Brain microvascular endothelial cell (primary cell): ENCODE data around the gene MEX3D.

Experiments
- DNase-seq: peaks from one replicate; pipeline ENCODE4 v3.0.0-alpha.2; 2020
- H3K27ac ChIP-seq: fragments of 250-450 bp; sonication (Bioruptor Pico); 2 replicates; pipeline ENCODE4 v1.5.1; 2020; ENCODE audit warnings: mild to moderate bottlenecking, moderate library complexity
- H3K27me3 ChIP-seq: fragments of 250-450 bp; sonication (Bioruptor Pico); replicated peaks from 2 replicates; pipeline ENCODE4 v1.5.1; 2020; ENCODE audit warnings: mild to moderate bottlenecking
- H3K36me3 ChIP-seq: fragments of 250-450 bp; sonication (Bioruptor Pico); replicated peaks from 2 replicates; pipeline ENCODE4 v1.5.1; 2020; ENCODE audit warnings: mild to moderate bottlenecking
- H3K4me3 ChIP-seq: 2 replicates; pipeline ENCODE4 v1.5.1; 2011; ENCODE audit warnings: low read depth, mild to moderate bottlenecking, control low read depth, low read length, moderate library complexity
- in situ Hi-C: cut with HindIII; loops from 2 replicates; pipeline ENCODE4 v1.10.0; 2017; ENCODE audit warnings: low sequenced_read_pairs, low pct_ligation_motif_present
- TF ChIP-seq, protein P1 (sequence below): IDR thresholded peaks from 2 replicates; pipeline ENCODE4 v1.5.1; 2011; ENCODE audit warnings: low read depth, mild to moderate bottlenecking, moderate library complexity, low read length, control low read depth, inconsistent platforms; ENCODE audit errors: missing control alignments

The MEX3D gene

DNA sequence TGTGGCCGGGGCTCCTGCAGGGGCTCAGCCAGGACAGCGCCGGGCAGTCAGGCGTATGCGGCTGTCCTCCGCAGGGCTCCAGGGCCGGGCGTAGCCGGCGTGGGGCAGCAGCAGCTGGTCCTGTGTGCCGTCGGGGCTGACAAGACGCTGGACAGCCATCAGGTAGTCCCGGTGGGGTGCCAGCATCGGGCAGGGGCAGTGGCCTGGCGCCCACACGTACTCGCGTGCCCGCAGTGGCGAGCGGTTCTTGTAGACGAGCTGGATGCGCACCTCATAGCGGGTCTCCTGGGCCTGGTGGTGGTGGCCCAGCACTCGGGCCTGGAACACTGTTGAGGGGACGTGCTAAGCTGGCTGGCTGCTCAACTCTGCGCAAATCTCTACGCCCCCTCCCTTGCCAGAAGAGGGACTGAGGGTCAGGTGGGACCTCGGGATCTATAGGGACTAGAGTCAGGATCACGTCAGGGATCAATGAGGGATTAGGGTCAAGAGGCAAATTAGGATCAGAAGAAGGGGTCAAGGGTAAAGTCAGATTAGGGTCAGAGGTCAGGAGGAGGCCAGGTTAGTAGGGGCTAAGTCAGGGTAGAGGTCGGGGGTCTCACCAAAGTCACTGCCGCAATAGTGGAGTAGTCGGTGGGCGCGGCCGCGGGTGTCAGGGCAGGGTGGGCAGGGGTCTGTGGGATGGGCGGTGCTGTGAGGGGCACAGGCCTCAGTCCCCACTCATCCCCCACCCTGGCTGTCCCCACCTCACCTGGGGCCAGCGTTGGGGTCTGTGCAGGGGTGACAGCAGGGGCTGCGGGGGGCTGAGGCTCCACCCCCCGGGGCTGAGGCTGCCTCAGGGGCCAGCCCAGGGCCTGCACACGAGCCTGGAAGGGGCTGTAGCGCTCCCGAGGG is 61.9 kb downstream of the MEX3D start:
- H3K36me3 ChIP-seq: no peaks in the 10 kb centered on the region
- peaks cover 20% of the 10 kb centered on the region for H3K27me3 ChIP-seq
- TF ChIP-seq, protein P1, sequence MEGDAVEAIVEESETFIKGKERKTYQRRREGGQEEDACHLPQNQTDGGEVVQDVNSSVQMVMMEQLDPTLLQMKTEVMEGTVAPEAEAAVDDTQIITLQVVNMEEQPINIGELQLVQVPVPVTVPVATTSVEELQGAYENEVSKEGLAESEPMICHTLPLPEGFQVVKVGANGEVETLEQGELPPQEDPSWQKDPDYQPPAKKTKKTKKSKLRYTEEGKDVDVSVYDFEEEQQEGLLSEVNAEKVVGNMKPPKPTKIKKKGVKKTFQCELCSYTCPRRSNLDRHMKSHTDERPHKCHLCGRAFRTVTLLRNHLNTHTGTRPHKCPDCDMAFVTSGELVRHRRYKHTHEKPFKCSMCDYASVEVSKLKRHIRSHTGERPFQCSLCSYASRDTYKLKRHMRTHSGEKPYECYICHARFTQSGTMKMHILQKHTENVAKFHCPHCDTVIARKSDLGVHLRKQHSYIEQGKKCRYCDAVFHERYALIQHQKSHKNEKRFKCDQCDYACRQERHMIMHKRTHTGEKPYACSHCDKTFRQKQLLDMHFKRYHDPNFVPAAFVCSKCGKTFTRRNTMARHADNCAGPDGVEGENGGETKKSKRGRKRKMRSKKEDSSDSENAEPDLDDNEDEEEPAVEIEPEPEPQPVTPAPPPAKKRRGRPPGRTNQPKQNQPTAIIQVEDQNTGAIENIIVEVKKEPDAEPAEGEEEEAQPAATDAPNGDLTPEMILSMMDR: no peak
- H3K4me3 ChIP-seq: no peak overlapping the region
- no peak overlapping the region for H3K27ac ChIP-seq
- in situ Hi-C loops: no loop called here
- DNase-seq: no peak

DNA sequence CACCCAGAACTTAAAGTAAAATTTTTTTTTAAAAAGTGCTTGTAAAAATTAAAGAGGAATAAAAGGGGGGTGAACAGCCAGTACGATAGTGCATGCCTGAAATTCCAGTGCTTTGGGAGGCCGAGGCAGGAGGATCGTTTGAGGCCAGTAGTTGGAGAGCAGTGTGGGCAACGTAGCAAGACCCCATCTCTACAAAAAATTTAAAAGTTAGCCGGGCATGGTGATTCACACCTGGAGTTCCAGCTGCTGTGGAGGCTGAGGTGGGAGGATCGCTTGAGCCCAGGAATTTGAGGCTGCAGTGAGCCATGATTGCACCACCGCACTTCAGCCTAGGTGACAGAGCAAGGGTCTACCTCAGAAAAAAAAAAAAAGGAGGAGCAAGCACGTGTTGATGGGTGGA is 63.1 kb downstream of the MEX3D start:
- TF ChIP-seq, protein P1: no peak
- in situ Hi-C loops: no loop called here
- no peak overlapping the region for H3K4me3 ChIP-seq

More for the DNA sequence above, 63.1 kb downstream of the MEX3D start:
- Histone ChIP-seq H3K27me3 (peaks cover 20% of the 10 kb centered on the region), H3K27ac (no peak overlapping the region), H3K36me3 (no peaks in the 10 kb centered on the region)
- DNase-seq: no peak
